ENCODE results near the gene TRPM1.

Gene TRPM1

DNA sequence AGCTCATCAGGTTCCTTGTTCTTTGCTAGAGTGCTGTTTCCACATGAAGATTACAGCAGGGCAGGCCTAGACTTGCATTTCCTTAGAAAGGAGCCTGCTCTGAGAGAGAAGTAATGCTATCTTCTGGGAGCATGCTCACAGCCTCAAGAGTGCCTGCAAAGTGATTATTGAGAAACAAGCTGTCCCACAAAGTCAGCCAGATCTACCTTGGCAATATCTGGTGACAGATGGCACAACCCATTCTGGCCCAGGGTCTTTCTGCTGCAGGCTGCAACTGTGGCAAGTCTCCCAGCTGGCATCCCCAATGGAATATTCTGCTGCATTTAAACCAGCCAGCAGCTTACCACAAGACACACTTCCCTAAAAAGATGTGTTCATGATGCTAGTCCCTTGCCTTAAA, 139.4 kb downstream of the TRPM1 start:
- DNase-seq, result no peak

- no peak for DNase-seq
Measured at GRCh38 chr15:30958219-30958618, 143.3 kb downstream of the TRPM1 start.

- DNase-seq, result no peak
Measured at GRCh38 chr15:30956216-30957124, 145.1 kb downstream of the TRPM1 start.

DNA sequence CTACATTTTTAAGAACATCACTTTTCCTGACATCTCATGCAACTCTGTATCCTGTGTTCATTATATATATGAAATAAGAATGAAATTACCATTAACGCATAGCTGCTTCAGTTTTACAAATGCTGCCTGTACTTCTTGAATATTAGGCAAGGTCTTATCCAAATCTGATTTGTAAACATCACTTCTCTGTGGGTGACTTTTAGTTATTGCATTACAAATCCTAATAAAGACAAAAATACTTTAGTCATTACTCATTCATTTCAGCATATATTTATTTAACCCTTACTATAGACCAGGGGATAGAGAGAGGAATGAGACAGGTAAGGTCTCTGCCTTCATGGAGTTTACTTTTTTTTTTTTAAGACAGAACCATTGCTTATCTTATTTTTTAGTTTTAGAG, 146.9 kb downstream of the TRPM1 start:
- no peak for DNase-seq

DNA sequence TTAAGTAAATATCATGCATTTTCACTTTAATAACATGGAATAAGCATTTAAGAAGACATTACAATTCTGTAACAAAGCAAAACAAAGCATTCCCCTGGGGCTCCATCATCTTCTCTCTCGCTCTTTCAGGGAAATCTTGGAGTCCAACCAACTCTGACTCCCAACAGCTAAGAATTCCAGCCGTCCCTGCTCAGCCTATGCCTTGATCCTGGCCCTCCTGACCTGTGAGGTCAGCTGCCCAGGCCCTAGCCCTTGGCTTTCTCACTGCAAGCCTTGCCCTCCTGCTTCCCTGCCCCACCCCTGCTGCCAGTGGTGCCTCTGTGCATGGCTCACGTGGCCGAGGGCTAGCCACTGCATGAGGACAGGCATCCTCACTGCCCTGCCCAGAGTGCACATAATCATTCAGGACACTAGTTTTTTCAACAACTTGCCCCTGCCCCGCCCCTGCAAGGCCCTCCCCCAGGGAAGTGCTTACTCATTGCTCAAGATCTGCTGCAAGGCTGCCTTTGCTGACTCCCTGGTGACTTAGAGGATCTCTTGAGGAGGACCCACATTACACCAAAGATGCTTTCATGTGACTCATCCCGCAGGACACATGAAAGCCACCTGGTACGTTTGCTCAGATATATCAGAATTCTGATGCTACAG, 147.7 kb downstream of the TRPM1 start:
- no peak for DNase-seq

- no peak for DNase-seq
Measured at GRCh38 chr15:30953183-30953582, 148.3 kb downstream of the TRPM1 start.

Measured in right forelimb (tissue), 1 donor.